ENCODE measurements around the gene TTC22.
"Not testable (repeated sequence)": the region's sequence is repeated elsewhere in the genome, so short reads cannot be mapped to it uniquely, and the experiment has no call there.

Gene TTC22

GRCh38 chr1:54781023-54781723 is 19.9 kb downstream of the TTC22 start:
- DNase-seq: no peak

GRCh38 chr1:54777431-54777830 is 23.7 kb downstream of the TTC22 start:
- DNase-seq: no peak

- no peak for DNase-seq
Measured at GRCh38 chr1:54777011-54777410, 24.1 kb downstream of the TTC22 start.

- not testable (repeated sequence) for DNase-seq
Measured at GRCh38 chr1:54775828-54776721, 25.0 kb downstream of the TTC22 start.

- peak in 1 of 3 donors; percentile 20 for DNase-seq
Measured at GRCh38 chr1:54774820-54775498, 26.2 kb downstream of the TTC22 start.

- DNase-seq: no peak
Measured at GRCh38 chr1:54772951-54773350, 28.2 kb downstream of the TTC22 start.

GRCh38 chr1:54768093-54768492 is 33.0 kb downstream of the TTC22 start:
- no peak for DNase-seq

- DNase-seq: no peak
Measured at GRCh38 chr1:54767526-54767925, 33.6 kb downstream of the TTC22 start.

- DNase-seq: no peak
Measured at GRCh38 chr1:54766726-54767125, 34.4 kb downstream of the TTC22 start.

GRCh38 chr1:54764922-54765561 is 36.1 kb downstream of the TTC22 start:
- no peak for DNase-seq

- DNase-seq: peak; percentile 100
Measured at GRCh38 chr1:54764133-54764921, 36.8 kb downstream of the TTC22 start, which contains the start of gene PARS2. TSS of gene PARS2 (minus strand) at chr1:54764523. CDS start at chr1:54759161, 5,362 bp downstream.

- peak in 2 of 3 donors; percentile 30 to 36 for DNase-seq
Measured at GRCh38 chr1:54763816-54764132, 37.3 kb downstream of the TTC22 start.

GRCh38 chr1:54758678-54759348 is 42.3 kb downstream of the TTC22 start:
- DNase-seq: no peak

- no peak for DNase-seq
Measured at GRCh38 chr1:54757833-54758232, 43.3 kb downstream of the TTC22 start.

GRCh38 chr1:54754486-54755285 is 46.4 kb downstream of the TTC22 start:
- no peak for DNase-seq

- no peak for DNase-seq
Measured at GRCh38 chr1:54754045-54754444, 47.1 kb downstream of the TTC22 start.

- no peak for DNase-seq
Measured at GRCh38 chr1:54751426-54751825, 49.7 kb downstream of the TTC22 start.

GRCh38 chr1:54750596-54750995 is 50.5 kb downstream of the TTC22 start:
- no peak for DNase-seq

GRCh38 chr1:54748094-54748835 is 52.9 kb downstream of the TTC22 start:
- no peak for DNase-seq

GRCh38 chr1:54745864-54746263 is 55.3 kb downstream of the TTC22 start:
- DNase-seq: no peak
